ENCODE data around the gene GRAPL. TPM values are rescaled to one million over a fixed set of nuclear protein-coding genes. Genes with fewer than 3 reads are reported as not detected.
"Not testable (repeated sequence)": the region's sequence is repeated elsewhere in the genome, so short reads cannot be mapped to it uniquely, and the experiment has no call there.

Gene GRAPL
- total RNA-seq (1 to 10 TPM; 2.6 to 3.7 TPM), polyA plus RNA-seq (1.1 TPM)

DNA sequence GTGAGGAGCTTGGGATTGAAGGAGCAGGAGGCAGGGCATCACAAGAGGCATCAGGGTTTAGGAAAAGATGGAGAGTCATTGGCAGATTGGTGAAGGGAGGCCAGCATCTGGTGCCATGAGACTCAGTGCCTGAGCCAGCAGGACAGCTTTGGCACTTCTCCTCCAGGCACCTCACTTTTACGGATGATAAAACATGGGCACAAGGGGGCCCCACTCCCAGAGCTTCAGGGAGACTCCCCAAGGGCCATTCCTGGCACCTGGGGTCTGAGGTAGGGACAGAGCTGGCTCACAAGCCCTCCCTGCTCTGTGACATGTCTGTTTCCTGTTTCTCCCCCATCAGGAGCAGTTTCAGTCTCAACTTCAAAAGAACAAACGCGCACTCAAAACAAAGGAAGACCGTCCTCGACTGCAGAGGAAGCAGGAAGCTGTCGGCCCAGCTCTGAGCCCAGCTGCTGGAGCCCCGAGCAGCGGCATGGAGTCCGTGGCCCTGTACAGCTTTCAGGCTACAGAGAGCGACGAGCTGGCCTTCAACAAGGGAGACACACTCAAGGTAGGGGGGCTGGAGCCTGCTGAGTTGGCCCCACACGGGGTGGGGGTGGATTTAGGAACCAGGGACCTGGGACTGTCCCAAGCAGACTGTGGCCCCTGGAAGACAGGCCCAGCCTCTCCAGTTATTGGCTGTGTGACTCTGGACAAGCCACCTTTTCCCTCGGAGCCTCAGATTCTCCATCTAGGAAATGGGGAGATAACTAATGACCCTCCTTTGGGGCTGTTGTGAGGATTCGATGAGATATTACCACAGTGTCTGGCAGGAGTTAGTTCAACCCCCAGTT lies at the start of gene GRAPL:
Gene GRAPL (plus strand): TSS at position 442 of the 833 bp plus-strand sequence. CDS start 31 bp downstream, at position 473.
- DNase-seq; H3K27ac ChIP-seq (ENCODE audit: low read depth, low read length); H3K27me3 ChIP-seq (ENCODE audit: insufficient read depth, low read length, poor library complexity, severe bottlenecking); H3K27me3 Mint-ChIP-seq; H3K36me3 ChIP-seq (ENCODE audit: insufficient read depth, low read length); CTCF ChIA-PET; H3K27ac Mint-ChIP-seq; H3K9me3 Mint-ChIP-seq; H3K4me3 Mint-ChIP-seq; POLR2A ChIA-PET; H3K36me3 Mint-ChIP-seq; H3K9me3 ChIP-seq (ENCODE audit: low read length); H3K4me1 ChIP-seq (ENCODE audit: insufficient read depth, low read length); H3K4me3 ChIP-seq (ENCODE audit: low read length); H3K4me1 Mint-ChIP-seq: not testable (repeated sequence)

DNA sequence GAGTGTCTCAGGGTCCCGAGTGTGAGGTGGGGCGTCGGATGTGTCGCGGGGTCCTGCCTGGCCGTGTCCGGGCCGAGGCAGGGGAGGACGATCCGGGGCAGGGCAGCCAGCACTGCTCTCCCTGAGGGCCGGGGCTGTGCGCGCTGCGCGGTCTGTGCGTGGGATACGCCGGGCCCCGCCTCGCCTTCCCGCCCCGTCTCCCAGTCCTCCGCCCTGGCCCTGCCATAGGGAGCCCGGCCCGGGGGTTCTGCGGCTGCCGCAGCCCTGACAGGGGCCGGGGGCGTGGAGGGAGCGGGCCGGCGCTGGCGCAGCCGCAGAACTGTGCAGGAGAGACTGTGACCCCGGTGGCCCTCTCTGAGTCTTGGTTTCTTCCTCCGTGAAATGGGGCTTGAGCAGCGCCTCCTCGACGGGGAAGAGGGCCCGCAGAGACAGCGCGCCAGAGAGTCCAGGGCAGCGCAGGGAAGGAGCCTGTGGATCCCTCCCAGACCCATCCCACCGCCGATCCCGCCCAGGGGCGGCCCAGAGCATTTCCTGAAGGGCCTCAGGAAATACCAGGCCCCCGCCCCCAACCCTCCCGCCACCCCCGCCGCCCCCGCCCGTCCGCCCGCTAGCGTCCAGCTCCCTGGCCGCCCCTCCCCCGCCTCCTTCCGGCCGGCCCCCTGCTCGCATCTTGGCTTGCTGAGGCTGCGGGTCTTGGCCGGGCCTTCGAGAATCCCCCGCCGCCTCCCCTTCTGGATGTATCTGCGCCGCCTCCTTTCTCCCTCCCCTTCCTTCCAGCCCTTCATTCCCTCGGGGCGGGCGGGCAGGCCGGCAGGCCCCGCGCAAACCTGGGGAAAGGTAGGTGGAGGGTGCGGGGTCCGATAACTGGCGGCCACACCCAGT lies 38.3 kb upstream of the GRAPL start:
- H3K27ac ChIP-seq (ENCODE audit: low read depth, low read length); H3K27me3 Mint-ChIP-seq; H3K4me3 Mint-ChIP-seq; H3K27me3 ChIP-seq (ENCODE audit: insufficient read depth, low read length, poor library complexity, severe bottlenecking); H3K4me1 ChIP-seq (ENCODE audit: insufficient read depth, low read length); H3K9me3 Mint-ChIP-seq; H3K4me1 Mint-ChIP-seq; H3K36me3 Mint-ChIP-seq; H3K27ac Mint-ChIP-seq; H3K9me3 ChIP-seq (ENCODE audit: low read length); H3K4me3 ChIP-seq (ENCODE audit: low read length); H3K36me3 ChIP-seq (ENCODE audit: insufficient read depth, low read length); POLR2A ChIA-PET; CTCF ChIA-PET: not testable (repeated sequence)
- peak in 1 of 5 donors; percentile 8 for DNase-seq

DNA sequence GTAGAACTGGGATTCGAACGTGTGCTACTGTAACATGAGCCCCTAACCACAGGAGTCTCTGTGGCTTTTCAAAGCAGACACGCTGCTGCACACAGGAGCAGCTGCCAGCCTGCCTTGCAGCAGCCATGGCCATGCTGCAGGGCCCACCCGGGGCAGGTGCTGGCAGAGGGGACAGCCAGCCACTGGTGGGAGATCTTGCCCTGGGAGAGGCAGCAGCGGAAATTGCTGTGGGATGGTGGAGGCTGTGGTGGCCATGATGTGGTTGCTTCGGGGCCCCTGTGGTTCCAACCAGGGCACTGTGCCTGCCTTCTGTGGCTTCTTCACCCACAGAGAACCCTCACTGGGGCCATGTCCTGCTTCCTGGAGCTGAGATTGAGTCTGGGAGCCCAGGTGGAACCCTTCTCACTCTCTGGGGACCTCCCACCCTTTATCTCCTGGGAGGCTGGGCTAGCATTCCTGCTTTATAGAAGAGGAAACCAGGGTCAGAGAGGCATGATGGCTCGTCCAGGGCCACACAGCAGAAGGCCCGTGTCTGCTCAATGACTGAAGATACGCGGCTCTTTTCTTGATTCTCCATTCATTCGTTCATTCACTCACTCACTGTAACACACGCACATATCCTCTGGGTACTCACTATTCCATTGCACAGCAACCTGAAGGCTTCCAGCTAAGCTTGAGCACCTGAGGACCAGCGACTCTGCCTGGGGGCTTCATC lies 37.2 kb upstream of the GRAPL start:
- POLR2A ChIA-PET; H3K9me3 ChIP-seq (ENCODE audit: low read length); H3K36me3 ChIP-seq (ENCODE audit: insufficient read depth, low read length); H3K27me3 ChIP-seq (ENCODE audit: insufficient read depth, low read length, poor library complexity, severe bottlenecking); H3K4me3 Mint-ChIP-seq; H3K27ac Mint-ChIP-seq; H3K4me3 ChIP-seq (ENCODE audit: low read length); DNase-seq; CTCF ChIA-PET; H3K27me3 Mint-ChIP-seq; H3K4me1 ChIP-seq (ENCODE audit: insufficient read depth, low read length); H3K27ac ChIP-seq (ENCODE audit: low read depth, low read length); H3K4me1 Mint-ChIP-seq; H3K36me3 Mint-ChIP-seq; H3K9me3 Mint-ChIP-seq: not testable (repeated sequence)

DNA sequence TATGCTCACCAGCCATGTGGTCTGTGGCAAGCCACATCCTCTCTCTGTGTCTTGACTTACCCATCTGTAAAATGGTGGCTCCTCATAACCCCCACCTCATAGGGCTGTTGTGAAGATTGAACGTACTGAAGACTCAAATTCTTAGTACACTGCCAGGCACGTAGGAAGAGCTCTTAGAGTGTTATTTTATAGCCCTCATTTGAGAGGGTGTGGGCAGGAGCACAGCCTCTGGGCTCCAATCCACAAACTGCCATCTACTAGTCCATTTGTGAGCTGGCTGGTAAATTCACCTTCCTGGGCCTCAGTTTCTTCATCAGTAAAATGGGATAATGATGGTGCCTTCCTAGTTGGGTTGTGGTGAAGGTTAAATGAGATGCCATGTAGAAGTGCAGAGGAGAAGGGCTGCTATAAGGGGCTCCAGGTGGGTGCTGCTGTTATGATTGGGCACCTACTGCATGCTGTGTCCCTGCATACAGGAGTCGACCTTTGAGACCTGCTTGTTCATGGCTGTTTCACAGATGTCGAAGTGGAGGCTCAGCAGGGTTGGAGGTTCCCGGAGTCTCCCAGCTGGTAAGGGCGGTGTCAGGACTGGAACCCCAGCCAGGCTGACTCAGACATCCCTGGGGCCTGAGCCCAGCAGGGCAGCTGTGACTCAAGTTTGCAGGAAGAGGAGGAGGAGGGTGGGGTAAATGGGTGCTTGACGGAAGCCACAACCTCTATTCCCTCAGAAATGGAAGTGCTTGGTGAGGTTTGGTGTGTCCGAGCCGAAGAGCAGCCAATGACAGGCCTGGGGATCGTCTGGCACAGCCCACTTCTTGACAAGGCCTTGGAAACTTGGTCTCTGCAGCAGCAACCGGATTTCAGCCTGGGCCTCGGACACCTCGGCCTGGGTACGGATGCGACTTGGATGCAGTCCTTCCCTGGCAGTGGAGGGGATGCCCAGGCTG lies 34.4 kb upstream of the GRAPL start:
- H3K9me3 Mint-ChIP-seq; H3K4me3 ChIP-seq (ENCODE audit: low read length); H3K36me3 Mint-ChIP-seq; H3K27ac ChIP-seq (ENCODE audit: low read depth, low read length); H3K9me3 ChIP-seq (ENCODE audit: low read length); H3K27ac Mint-ChIP-seq; H3K4me1 Mint-ChIP-seq; H3K27me3 ChIP-seq (ENCODE audit: insufficient read depth, low read length, poor library complexity, severe bottlenecking); DNase-seq; H3K27me3 Mint-ChIP-seq; CTCF ChIA-PET; H3K36me3 ChIP-seq (ENCODE audit: insufficient read depth, low read length); H3K4me1 ChIP-seq (ENCODE audit: insufficient read depth, low read length); POLR2A ChIA-PET; H3K4me3 Mint-ChIP-seq: not testable (repeated sequence)

DNA sequence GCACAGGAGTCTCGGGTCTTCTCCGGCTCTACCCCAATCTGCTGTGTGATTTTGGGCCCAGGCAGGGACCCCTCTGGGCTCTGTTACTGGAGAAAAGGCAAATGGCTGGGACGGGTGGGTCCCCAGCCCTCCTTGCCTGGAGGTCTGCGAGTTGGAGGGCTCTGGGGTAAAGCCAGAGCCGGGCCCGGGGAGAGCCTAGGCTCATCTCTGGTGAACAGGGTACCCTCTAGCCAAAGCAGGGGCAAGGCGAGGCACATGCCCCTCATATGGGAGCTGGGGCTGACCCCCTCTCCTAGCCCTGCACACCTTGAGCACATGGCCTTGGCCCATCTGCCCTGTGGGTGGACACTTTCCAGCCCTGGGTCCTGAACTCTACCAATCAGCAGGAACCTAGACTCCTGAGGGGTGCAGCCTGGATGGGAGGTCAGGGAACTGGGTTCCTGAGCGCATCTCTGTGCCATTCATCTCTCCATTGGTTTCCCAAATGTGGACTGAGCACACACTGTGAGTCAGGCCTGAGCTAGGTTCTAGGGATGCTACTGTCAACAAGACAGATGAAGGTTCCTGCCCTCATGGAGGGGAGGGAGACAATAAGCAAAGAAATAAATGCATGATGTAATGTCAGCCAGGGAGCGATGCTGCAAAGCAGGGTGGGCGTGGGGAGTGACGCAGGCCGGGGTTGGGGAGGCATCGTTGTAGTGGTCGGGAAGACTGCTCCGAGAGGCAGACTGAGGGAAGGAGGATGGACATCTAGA lies 33.5 kb upstream of the GRAPL start:
- H3K4me1 Mint-ChIP-seq; POLR2A ChIA-PET; H3K9me3 Mint-ChIP-seq; DNase-seq; H3K27ac ChIP-seq (ENCODE audit: low read depth, low read length); H3K27me3 Mint-ChIP-seq; H3K36me3 ChIP-seq (ENCODE audit: insufficient read depth, low read length); H3K4me3 Mint-ChIP-seq; H3K27me3 ChIP-seq (ENCODE audit: insufficient read depth, low read length, poor library complexity, severe bottlenecking); H3K27ac Mint-ChIP-seq; H3K9me3 ChIP-seq (ENCODE audit: low read length); H3K4me1 ChIP-seq (ENCODE audit: insufficient read depth, low read length); H3K4me3 ChIP-seq (ENCODE audit: low read length); CTCF ChIA-PET; H3K36me3 Mint-ChIP-seq: not testable (repeated sequence)

DNA sequence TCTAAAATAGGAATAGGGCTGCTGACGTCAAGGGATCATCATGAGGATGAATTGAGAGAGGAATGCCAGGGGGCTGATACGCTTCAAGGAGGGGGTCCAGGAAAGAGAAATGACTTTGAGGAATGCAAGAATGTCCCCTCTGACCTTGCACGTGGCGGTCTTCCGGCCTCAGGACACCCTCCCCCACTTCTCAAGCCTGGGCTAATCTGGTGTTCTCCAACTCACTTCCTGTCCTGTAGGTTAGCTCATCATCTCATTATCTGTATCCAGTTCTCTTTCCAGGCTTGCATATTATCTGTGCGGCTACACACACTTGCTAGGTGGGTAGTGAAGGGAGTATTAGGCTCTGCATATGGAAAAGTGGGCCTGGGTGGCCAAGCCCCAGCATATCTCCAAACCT lies 18.9 kb upstream of the GRAPL start:
- H3K9me3 Mint-ChIP-seq; CTCF ChIA-PET; H3K9me3 ChIP-seq (ENCODE audit: low read length); DNase-seq; H3K36me3 ChIP-seq (ENCODE audit: insufficient read depth, low read length); H3K4me3 Mint-ChIP-seq; H3K27me3 Mint-ChIP-seq; H3K4me1 ChIP-seq (ENCODE audit: insufficient read depth, low read length); H3K4me1 Mint-ChIP-seq; H3K27me3 ChIP-seq (ENCODE audit: insufficient read depth, low read length, poor library complexity, severe bottlenecking); H3K4me3 ChIP-seq (ENCODE audit: low read length); POLR2A ChIA-PET; H3K27ac Mint-ChIP-seq; H3K36me3 Mint-ChIP-seq; H3K27ac ChIP-seq (ENCODE audit: low read depth, low read length): not testable (repeated sequence)

DNA sequence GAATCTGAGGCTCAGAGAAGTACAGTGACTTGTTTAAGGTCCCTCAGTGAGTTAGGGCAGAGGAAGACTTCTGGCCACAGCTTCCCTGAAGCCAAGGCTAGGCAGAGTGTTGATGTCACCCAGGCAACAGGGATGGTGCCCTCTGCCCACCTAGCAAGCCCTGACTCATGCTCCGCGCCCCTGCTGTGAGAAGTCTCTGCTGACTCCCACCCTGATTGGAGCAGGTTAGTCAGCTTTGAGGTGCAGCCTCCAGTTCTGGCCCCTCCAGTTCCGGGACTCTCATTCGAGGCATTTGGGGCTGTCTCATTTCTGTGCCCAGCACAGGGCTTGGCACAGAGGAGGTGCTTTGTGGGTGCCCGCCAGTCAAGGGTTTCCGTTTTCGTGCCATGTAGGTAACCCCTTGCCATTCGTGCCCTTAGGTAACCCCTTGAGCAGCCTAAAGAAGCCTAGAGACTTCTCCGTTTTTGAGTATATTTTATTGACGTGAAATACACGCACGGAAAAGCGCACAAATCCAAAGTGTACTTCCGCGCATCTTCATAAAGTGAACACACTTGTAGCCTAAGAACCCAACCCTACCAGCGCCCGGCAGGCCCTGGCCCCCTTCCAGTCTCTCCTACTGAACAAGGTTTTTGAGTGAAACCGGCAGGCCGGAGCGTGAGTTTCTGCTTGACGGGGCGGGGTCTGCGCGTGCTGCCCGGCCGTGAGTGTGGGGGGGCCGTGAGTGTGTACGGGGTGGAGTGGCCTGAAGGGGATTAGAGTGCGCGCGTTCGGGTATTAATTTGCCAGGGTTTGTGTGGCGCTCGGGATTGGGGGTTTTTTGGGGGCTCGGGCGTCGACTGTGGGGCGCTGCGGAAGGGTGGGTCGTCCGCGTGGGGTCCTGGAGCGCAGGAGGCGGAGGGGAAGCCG lies 16.9 kb upstream of the GRAPL start:
- H3K9me3 ChIP-seq (ENCODE audit: low read length); H3K27ac ChIP-seq (ENCODE audit: low read depth, low read length); H3K4me1 Mint-ChIP-seq; H3K4me1 ChIP-seq (ENCODE audit: insufficient read depth, low read length); H3K4me3 ChIP-seq (ENCODE audit: low read length); H3K9me3 Mint-ChIP-seq; CTCF ChIA-PET; H3K27ac Mint-ChIP-seq; H3K36me3 ChIP-seq (ENCODE audit: insufficient read depth, low read length); DNase-seq; H3K27me3 ChIP-seq (ENCODE audit: insufficient read depth, low read length, poor library complexity, severe bottlenecking); H3K4me3 Mint-ChIP-seq; H3K27me3 Mint-ChIP-seq; H3K36me3 Mint-ChIP-seq; POLR2A ChIA-PET: not testable (repeated sequence)
